Measurements from ENCODE around the gene TET1. TPM values are rescaled to one million over a fixed set of nuclear protein-coding genes. Genes with fewer than 3 reads are reported as not detected.
"Not testable (repeated sequence)": the region's sequence is repeated elsewhere in the genome, so short reads cannot be mapped to it uniquely, and the experiment has no call there.

TET1 gene
- total and polyA plus RNA-seq, 4 donors, result 0.06 to 2.1 (median 0.75) TPM

GRCh38 chr10:68734349-68734748 lies 174.2 kb downstream of the TET1 start:
- Histone ChIP-seq H3K36me3 (ENCODE audit: control insufficient read depth in 4 of 4, insufficient read depth in 3 of 4, low read depth in 1 of 4, low read length in 3 of 4) (peaks cover 13 to 56% (median 36%) of the 10 kb centered on the region in 4 donors), H3K27ac (ENCODE audit: low read depth in 1 of 2, low read length in 2 of 2) (no peak overlapping the region), H3K4me1 (ENCODE audit: control insufficient read depth in 4 of 4, insufficient read depth in 4 of 4, low read length in 3 of 4) (no peaks in the 10 kb centered on the region), H3K9me3 (ENCODE audit: control insufficient read depth in 4 of 4, low read length in 3 of 4) (no peaks in the 10 kb centered on the region), H3K27me3 (ENCODE audit: control insufficient read depth in 4 of 4, insufficient read depth in 4 of 4, low read length in 3 of 4) (no peaks in the 10 kb centered on the region), H3K4me3 (ENCODE audit: low read depth in 1 of 3, low read length in 3 of 3) (no peak overlapping the region), H3K9ac (ENCODE audit: low read depth in 1 of 2, low read length in 2 of 2) (no peak overlapping the region)
- DNase-seq (ENCODE audit: low spot score), result no peak
- TF ChIP-seq TAF1 (conservative IDR thresholded peaks at IDR 0.05) (no peak), RXRA (IDR thresholded peaks at IDR 0.05) (no peak), REST (IDR thresholded peaks at IDR 0.05) (no peak), HNF4G (IDR thresholded peaks at IDR 0.05) (no peak), ZBTB33 (IDR thresholded peaks at IDR 0.05) (no peak), SP1 (IDR thresholded peaks at IDR 0.05) (no peak), FOXA2 (IDR thresholded peaks at IDR 0.05) (no peak), FOXA1 (IDR thresholded peaks at IDR 0.05) (no peak), HNF4A (conservative IDR thresholded peaks at IDR 0.05) (no peak), JUND (IDR thresholded peaks at IDR 0.05) (no peak), ATF3 (IDR thresholded peaks at IDR 0.05) (no peak), RAD21 (IDR thresholded peaks at IDR 0.05) (no peak), MAX (IDR thresholded peaks at IDR 0.05) (no peak), NR2F2 (IDR thresholded peaks at IDR 0.05) (no peak), EGR1 (IDR thresholded peaks at IDR 0.05; ENCODE audit: low read depth in 2 of 2) (no peak)
- WGBS, result 97% methylated on average over 7 of the region's 7 CpGs

GRCh38 chr10:68735119-68735518 lies 175.0 kb downstream of the TET1 start:
- no peaks in the 10 kb centered on the region for H3K27me3 ChIP-seq (ENCODE audit: control insufficient read depth in 4 of 4, insufficient read depth in 4 of 4, low read length in 3 of 4)
- no peaks in the 10 kb centered on the region for H3K9me3 ChIP-seq (ENCODE audit: control insufficient read depth in 4 of 4, low read length in 3 of 4)
- H3K9ac ChIP-seq (ENCODE audit: low read depth in 1 of 2, low read length in 2 of 2), result no peak overlapping the region
- DNase-seq (ENCODE audit: low spot score), result no peak
- no peak overlapping the region for H3K4me3 ChIP-seq (ENCODE audit: low read depth in 1 of 3, low read length in 3 of 3)
- no peaks in the 10 kb centered on the region for H3K4me1 ChIP-seq (ENCODE audit: control insufficient read depth in 4 of 4, insufficient read depth in 4 of 4, low read length in 3 of 4)
- WGBS, result 84% methylated on average over 6 of the region's 6 CpGs
- no peak overlapping the region for H3K27ac ChIP-seq (ENCODE audit: low read depth in 1 of 2, low read length in 2 of 2)
- peaks cover 13 to 61% (median 41%) of the 10 kb centered on the region in 4 donors for H3K36me3 ChIP-seq (ENCODE audit: control insufficient read depth in 4 of 4, insufficient read depth in 3 of 4, low read depth in 1 of 4, low read length in 3 of 4)
- no peak for TF ChIP-seq ZBTB33 (IDR thresholded peaks at IDR 0.05)
- no peak for TF ChIP-seq MAX (IDR thresholded peaks at IDR 0.05)
- no peak for TF ChIP-seq YY1 (IDR thresholded peaks at IDR 0.05)
- TF ChIP-seq NR2F2 (IDR thresholded peaks at IDR 0.05), result no peak
- no peak for TF ChIP-seq RXRA (IDR thresholded peaks at IDR 0.05)
- TF ChIP-seq CTCF (IDR thresholded peaks at IDR 0.05; ENCODE audit: low read depth, low read length, missing input control), result no peak
- TF ChIP-seq FOXA2 (IDR thresholded peaks at IDR 0.05), result no peak
- no peak for TF ChIP-seq RAD21 (IDR thresholded peaks at IDR 0.05)
- no peak for TF ChIP-seq HNF4A (conservative IDR thresholded peaks at IDR 0.05)
- no peak for TF ChIP-seq FOXA1 (IDR thresholded peaks at IDR 0.05)
- no peak for TF ChIP-seq EGR1 (IDR thresholded peaks at IDR 0.05; ENCODE audit: low read depth in 2 of 2)

- H3K9ac ChIP-seq (ENCODE audit: low read depth in 1 of 2, low read length in 2 of 2); H3K27me3 ChIP-seq (ENCODE audit: control insufficient read depth in 4 of 4, insufficient read depth in 4 of 4, low read length in 3 of 4); H3K27ac ChIP-seq (ENCODE audit: low read depth in 1 of 2, low read length in 2 of 2); H3K4me3 ChIP-seq (ENCODE audit: low read depth in 1 of 3, low read length in 3 of 3); H3K9me3 ChIP-seq (ENCODE audit: control insufficient read depth in 4 of 4, low read length in 3 of 4); H3K4me1 ChIP-seq (ENCODE audit: control insufficient read depth in 4 of 4, insufficient read depth in 4 of 4, low read length in 3 of 4); DNase-seq (ENCODE audit: low spot score): not testable (repeated sequence)
- 83% methylated on average over 7 of the region's 7 CpGs for WGBS
- H3K36me3 ChIP-seq (ENCODE audit: control insufficient read depth in 4 of 4, insufficient read depth in 3 of 4, low read depth in 1 of 4, low read length in 3 of 4), result peaks cover 13 to 62% (median 44%) of the 10 kb centered on the region in 4 donors
These were observed 175.6 kb downstream of the TET1 start for GRCh38 chr10:68735739-68736138.
